H1 (cell line): Measurements from ENCODE around the gene ANP32D. TPM values are rescaled to one million over a fixed set of nuclear protein-coding genes. Genes with fewer than 3 reads are reported as not detected.

ENCODE experiments used
- JUN ChIP-seq: IDR thresholded peaks from 2 replicates; pipeline ENCODE4 v1.6.1; 2011; ENCODE audit warnings: low read depth, mild to moderate bottlenecking, improper control_type of control experiment, low read length
- KDM4A ChIP-seq: IDR thresholded peaks from one replicate; pipeline ENCODE4 v1.7.1; 2012; ENCODE audit warnings: low read depth, mild to moderate bottlenecking, moderate library complexity, low read length, inconsistent platforms; ENCODE audit not compliant: severe bottlenecking
- PHF8 ChIP-seq: fragments of 200-600 bp; sonication (generic); conservative IDR thresholded peaks from 2 replicates; pipeline ENCODE4 v1.7.1; 2012; ENCODE audit warnings: low read depth, mild to moderate bottlenecking, inconsistent platforms, low read length, moderate library complexity
- SP1 ChIP-seq: IDR thresholded peaks from 2 replicates; pipeline ENCODE4 v1.6.1; 2011; ENCODE audit warnings: low read depth, low read length
- TAF1 ChIP-seq: IDR thresholded peaks from 2 replicates; pipeline ENCODE4 v1.6.1; 2011; ENCODE audit warnings: mild to moderate bottlenecking, low read depth, low read length
- TAF7 ChIP-seq: optimal IDR thresholded peaks from 2 replicates; pipeline ENCODE3; 2011; ENCODE audit warnings: low read depth, mild to moderate bottlenecking, inconsistent platforms, low read length, moderate library complexity, borderline replicate concordance
- polyA plus RNA-seq, 7 experiments: library from polyadenylated mRNA; depleted of rRNA in 3 of 7; stranded (reverse) in 5 of 7; unstranded in 2 of 7; fragments of >200 nt in 5 of 7; fragments of 200-250 nt in 2 of 7; gene quantifications; 1 replicate in 5 of 7; 2 replicates in 1 of 7; 4 replicates in 1 of 7; pipeline versions ENCODE4 v1.2.1 to v1.2.3, GENCODE V29; 2011 to 2013; ENCODE audit warnings: missing spikeins in 2 of 7, mixed read lengths in 2 of 7
- total RNA-seq: library from RNA; stranded (reverse); fragmentation: NEBNext Ultra II Directional; extraction: Animal tissue kit (Norgen Biotek cat#: 25700); gene quantifications from 2 replicates; pipeline ENCODE4 v1.2.1, GENCODE V29; 2021

ANP32D gene
- total and polyA plus RNA-seq, 2 of the 8 experiments (the other 6 are each of a cell fraction or from before 2014, with no cell fraction given), result not detected

DNA sequence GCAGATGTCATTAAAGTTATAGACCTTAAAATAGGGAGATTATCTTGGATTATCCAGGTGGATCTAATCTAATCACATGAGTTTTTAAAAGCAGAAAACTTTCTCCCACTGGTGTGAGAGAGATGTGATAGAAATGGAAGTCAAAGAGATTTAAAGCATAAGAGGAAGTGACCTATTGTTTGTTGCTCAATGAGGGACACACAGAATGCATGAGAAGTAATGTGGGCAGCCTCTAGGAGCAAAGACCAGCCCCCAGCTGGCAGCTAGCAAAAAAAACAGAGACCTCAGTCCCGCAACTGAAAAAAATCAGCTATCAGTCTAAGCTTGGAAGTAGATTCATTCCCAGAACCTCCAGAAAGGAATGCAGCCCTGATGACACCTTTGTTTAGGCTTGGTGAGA, 24.6 kb upstream of the ANP32D start (continued):
- TF ChIP-seq KDM4A, result no peak
- TF ChIP-seq JUN, result no peak
- no peak for TF ChIP-seq SP1
- TF ChIP-seq TAF1, result no peak
- no peak for TF ChIP-seq PHF8
- TF ChIP-seq TAF7, result no peak
